Upper lobe of left lung (tissue), 4 donors: ENCODE results near the gene TMED8.

Source experiments
- CTCF ChIP-seq, 6 experiments: fragments of 450-650 bp in 4 of 6; fragments of 200-600 bp in 2 of 6; sonication (generic) in 2 of 6; IDR thresholded peaks; one replicate each; pipeline ENCODE4 v1.5.1; 2016 to 2019; ENCODE audit warnings: antibody characterized with exemption in 6 of 6
- EP300 ChIP-seq, 4 donors: sonication (generic); formaldehyde crosslinking; IDR thresholded peaks; one replicate each; pipeline ENCODE4 v1.5.1; 2017; ENCODE audit warnings: antibody characterized with exemption in 4 of 4, control low read depth in 2 of 4
- POLR2A ChIP-seq, 4 donors: fragments of 450-650 bp; IDR thresholded peaks; one replicate each; pipeline ENCODE4 v1.5.1; 2016 to 2017; ENCODE audit warnings: antibody characterized with exemption in 4 of 4, mild to moderate bottlenecking in 2 of 4
- POLR2AphosphoS5 ChIP-seq, 2 donors: sonication (generic); formaldehyde crosslinking; IDR thresholded peaks; one replicate each; pipeline ENCODE4 v1.5.1; 2017; ENCODE audit warnings: antibody characterized with exemption in 2 of 2

- TF ChIP-seq CTCF (IDR thresholded peaks at IDR 0.05) (peak; percentile 41 to 71 (median 58)), EP300 (IDR thresholded peaks at IDR 0.05) (no peak), POLR2A (IDR thresholded peaks at IDR 0.05) (no peak), POLR2AphosphoS5 (IDR thresholded peaks at IDR 0.05) (no peak)
These were observed 75.8 kb downstream of the TMED8 start for GRCh38 chr14:77301103-77301502.
